ENCODE results near the gene GNG8.
"Not testable (repeated sequence)": the region's sequence is repeated elsewhere in the genome, so short reads cannot be mapped to it uniquely, and the experiment has no call there.

The GNG8 gene

GRCh38 chr19:46644720-46645119, 8.7 kb upstream of the GNG8 start:
- DNase-seq = no peak

GRCh38 chr19:46640656-46641055, 4.7 kb upstream of the GNG8 start:
- no peak for DNase-seq

GRCh38 chr19:46639358-46640182, 3.6 kb upstream of the GNG8 start:
- DNase-seq = peak in 1 of 2 donors; percentile 27

- DNase-seq = no peak
Measured at GRCh38 chr19:46637224-46637623, 1.2 kb upstream of the GNG8 start.

GRCh38 chr19:46634656-46635218, 1.3 kb downstream of the GNG8 start:
- no peak for DNase-seq

- peak; percentile 55 to 88 for DNase-seq
Measured at GRCh38 chr19:46634045-46634655, 1.9 kb downstream of the GNG8 start.

GRCh38 chr19:46633130-46633529, 2.9 kb downstream of the GNG8 start:
- DNase-seq = no peak

GRCh38 chr19:46631481-46631880, 4.5 kb downstream of the GNG8 start:
- DNase-seq = no peak

GRCh38 chr19:46630586-46631205, 5.3 kb downstream of the GNG8 start:
- no peak for DNase-seq

GRCh38 chr19:46629546-46630025, 6.4 kb downstream of the GNG8 start:
- DNase-seq = peak in 1 of 2 donors; percentile 62

- not testable (repeated sequence) for DNase-seq
Measured at GRCh38 chr19:46628970-46629369, 7.0 kb downstream of the GNG8 start.

- DNase-seq = no peak
Measured at GRCh38 chr19:46626446-46626845, 9.6 kb downstream of the GNG8 start.

- DNase-seq = no peak
Measured at GRCh38 chr19:46625731-46626130, 10.3 kb downstream of the GNG8 start.

GRCh38 chr19:46624958-46625661, 10.9 kb downstream of the GNG8 start, which contains the start of gene PTGIR:
PTGIR (minus strand) TSS chr19:46625089; CDS start chr19:46624225, 864 bp downstream.
- peak; percentile 30 to 66 for DNase-seq

- no peak for DNase-seq
Measured at GRCh38 chr19:46623915-46624502, 12.0 kb downstream of the GNG8 start.

- no peak for DNase-seq
Measured at GRCh38 chr19:46622118-46622446, 13.9 kb downstream of the GNG8 start.

- no peak for DNase-seq
Measured at GRCh38 chr19:46621191-46622117, 14.5 kb downstream of the GNG8 start.

- no peak for DNase-seq
Measured at GRCh38 chr19:46620716-46621115, 15.3 kb downstream of the GNG8 start.

- DNase-seq = no peak
Measured at GRCh38 chr19:46620267-46620666, 15.7 kb downstream of the GNG8 start.

GRCh38 chr19:46618670-46619231, 17.3 kb downstream of the GNG8 start:
- DNase-seq = no peak

GRCh38 chr19:46617601-46618000, 18.4 kb downstream of the GNG8 start:
- DNase-seq = no peak

Measured in bone marrow (tissue), 2 donors.